ENCODE data around the gene TYK2. TPM values are rescaled to one million over a fixed set of nuclear protein-coding genes. Genes with fewer than 3 reads are reported as not detected.
A peak's percentile ranks its signal among the peaks of the same experiment; 100 is the strongest.
"Not testable (repeated sequence)": the region's sequence is repeated elsewhere in the genome, so short reads cannot be mapped to it uniquely, and the experiment has no call there.

Gene TYK2
- total RNA-seq, 1 donor from 2014 or later: 94.4 TPM

DNA sequence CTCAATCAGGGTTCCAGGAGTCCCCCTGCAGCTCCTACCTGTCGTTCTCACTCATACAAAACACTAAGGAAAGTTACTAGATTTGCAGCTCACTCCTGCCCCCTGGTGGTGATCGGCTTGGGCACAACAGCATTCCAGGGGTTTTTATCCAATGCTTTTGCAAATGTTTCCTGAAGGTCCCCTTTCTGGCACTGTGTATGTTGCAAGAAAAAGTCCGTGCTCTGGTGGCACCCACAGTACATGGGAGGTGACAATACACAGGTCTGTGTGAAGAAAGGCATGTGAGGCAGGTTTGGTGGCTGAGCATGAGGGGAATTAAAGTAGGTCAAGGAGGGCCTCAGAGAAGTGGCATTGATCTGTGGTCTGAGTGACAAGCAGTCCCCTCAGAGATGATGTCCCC, 8.6 kb upstream of the TYK2 start:
- Mint-ChIP-seq H3K27me3 (ENCODE audit: low read depth) (no peaks in the 10 kb centered on the region), H3K4me1 (ENCODE audit: low read depth) (no peaks in the 10 kb centered on the region), H3K36me3 (ENCODE audit: low read depth) (peaks cover 6% of the 10 kb centered on the region), H3K27ac (ENCODE audit: unreplicated experiment) (no peak overlapping the region), H3K4me3 (ENCODE audit: unreplicated experiment) (no peak overlapping the region), H3K9me3 (ENCODE audit: low read depth) (no peaks in the 10 kb centered on the region)
- DNase-seq (ENCODE audit: low spot score): no peak
- TF ChIP-seq, protein P1, sequence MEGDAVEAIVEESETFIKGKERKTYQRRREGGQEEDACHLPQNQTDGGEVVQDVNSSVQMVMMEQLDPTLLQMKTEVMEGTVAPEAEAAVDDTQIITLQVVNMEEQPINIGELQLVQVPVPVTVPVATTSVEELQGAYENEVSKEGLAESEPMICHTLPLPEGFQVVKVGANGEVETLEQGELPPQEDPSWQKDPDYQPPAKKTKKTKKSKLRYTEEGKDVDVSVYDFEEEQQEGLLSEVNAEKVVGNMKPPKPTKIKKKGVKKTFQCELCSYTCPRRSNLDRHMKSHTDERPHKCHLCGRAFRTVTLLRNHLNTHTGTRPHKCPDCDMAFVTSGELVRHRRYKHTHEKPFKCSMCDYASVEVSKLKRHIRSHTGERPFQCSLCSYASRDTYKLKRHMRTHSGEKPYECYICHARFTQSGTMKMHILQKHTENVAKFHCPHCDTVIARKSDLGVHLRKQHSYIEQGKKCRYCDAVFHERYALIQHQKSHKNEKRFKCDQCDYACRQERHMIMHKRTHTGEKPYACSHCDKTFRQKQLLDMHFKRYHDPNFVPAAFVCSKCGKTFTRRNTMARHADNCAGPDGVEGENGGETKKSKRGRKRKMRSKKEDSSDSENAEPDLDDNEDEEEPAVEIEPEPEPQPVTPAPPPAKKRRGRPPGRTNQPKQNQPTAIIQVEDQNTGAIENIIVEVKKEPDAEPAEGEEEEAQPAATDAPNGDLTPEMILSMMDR (IDR thresholded peaks at IDR 0.05): peak; percentile 95

DNA sequence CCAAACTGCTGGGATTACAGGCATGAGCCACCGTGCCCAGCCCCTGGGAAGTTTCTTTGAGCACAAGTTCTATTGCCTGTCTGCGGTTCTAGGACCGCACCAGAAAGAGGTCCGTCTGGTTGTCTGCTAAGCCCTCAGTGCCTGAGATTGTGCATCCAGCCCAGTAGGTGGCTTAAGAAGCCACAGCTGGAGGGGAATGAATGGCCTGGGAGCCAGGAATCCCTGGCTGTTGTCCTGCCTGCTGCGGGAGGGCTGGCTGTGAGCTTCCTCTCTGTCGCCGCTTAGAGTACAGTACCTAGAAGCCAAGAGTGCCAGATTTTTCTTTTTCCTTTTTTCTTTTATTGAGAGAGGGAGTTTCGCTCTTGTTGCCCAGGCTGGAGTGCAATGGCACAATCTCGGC, 4.2 kb upstream of the TYK2 start:
- Mint-ChIP-seq H3K27ac (ENCODE audit: unreplicated experiment) (no peak overlapping the region), H3K27me3 (ENCODE audit: low read depth) (no peaks in the 10 kb centered on the region), H3K4me3 (ENCODE audit: unreplicated experiment) (no peak overlapping the region), H3K36me3 (ENCODE audit: low read depth) (no peaks in the 10 kb centered on the region), H3K9me3 (ENCODE audit: low read depth) (no peaks in the 10 kb centered on the region), H3K4me1 (ENCODE audit: low read depth) (peaks cover 15% of the 10 kb centered on the region)
- no peak for DNase-seq (ENCODE audit: low spot score)
- TF ChIP-seq, protein P1 (IDR thresholded peaks at IDR 0.05): no peak

DNA sequence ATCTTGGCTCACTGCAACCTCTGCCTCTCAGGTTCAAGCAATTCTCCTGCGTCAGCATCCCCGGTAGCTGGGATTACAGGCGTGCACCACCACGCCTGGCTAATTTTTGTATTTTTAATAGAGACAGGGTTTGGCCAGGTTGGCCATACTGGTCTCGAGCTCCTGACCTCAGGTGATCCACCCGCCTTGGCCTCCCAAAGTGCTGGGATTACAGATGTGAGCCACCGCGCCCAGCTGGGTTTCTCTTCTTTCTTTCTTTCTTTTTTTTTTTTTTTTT, 2.8 kb upstream of the TYK2 start:
- H3K27me3 Mint-ChIP-seq (ENCODE audit: low read depth); H3K4me3 Mint-ChIP-seq (ENCODE audit: unreplicated experiment); H3K36me3 Mint-ChIP-seq (ENCODE audit: low read depth); H3K9me3 Mint-ChIP-seq (ENCODE audit: low read depth); H3K27ac Mint-ChIP-seq (ENCODE audit: unreplicated experiment); DNase-seq (ENCODE audit: low spot score): not testable (repeated sequence)
- peaks cover 17% of the 10 kb centered on the region for H3K4me1 Mint-ChIP-seq (ENCODE audit: low read depth)

DNA sequence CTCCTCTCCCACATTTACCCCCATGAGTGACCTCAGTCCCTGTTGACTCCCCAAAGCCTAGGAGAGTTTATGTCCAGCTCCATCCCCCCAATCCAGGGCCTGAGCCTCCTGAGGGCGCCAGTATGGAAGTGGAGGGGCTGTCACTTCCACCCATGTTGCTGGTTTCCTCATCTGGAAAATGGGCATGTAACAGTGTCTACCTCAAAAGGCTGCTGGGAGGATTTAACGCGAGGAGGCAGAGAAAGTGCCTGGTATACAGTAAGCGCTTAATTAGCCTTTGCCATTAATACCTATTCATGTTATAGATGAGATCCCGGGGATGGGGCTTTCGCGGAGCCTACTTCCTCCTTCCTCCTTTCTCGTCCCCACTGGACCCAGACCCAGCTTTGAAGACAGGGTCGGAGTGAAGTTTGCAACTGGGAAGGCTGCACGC, 476 bp downstream of the TYK2 start:
- Mint-ChIP-seq H3K4me3 (ENCODE audit: unreplicated experiment) (peak overlapping the region; percentile 92), H3K9me3 (ENCODE audit: low read depth) (no peaks in the 10 kb centered on the region), H3K4me1 (ENCODE audit: low read depth) (peaks cover 17% of the 10 kb centered on the region), H3K27me3 (ENCODE audit: low read depth) (no peaks in the 10 kb centered on the region), H3K36me3 (ENCODE audit: low read depth) (peaks cover 8% of the 10 kb centered on the region), H3K27ac (ENCODE audit: unreplicated experiment) (peak overlapping the region; percentile 92)
- TF ChIP-seq, protein P1 (IDR thresholded peaks at IDR 0.05): no peak
- DNase-seq (ENCODE audit: low spot score): no peak

DNA sequence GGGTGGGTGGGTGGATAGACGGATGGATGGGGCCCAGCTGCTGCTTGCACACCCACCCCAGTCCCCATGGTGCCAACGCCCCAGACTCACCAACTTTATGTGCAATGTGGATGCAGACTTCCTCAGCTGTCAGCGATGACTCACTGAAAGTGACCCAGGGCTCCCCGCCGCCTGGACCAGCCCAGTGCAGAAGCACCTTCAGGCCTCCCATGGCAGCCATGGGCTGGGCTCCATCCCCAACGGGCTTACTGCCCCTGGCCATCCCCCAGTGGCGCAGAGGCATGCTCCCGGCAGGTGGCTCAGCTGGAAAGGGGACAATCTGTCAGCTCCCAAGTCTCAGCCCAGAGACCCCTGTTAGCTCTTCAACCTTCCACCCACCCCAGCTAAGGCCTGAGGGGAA, 2.2 kb downstream of the TYK2 start:
- DNase-seq (ENCODE audit: low spot score): no peak
- TF ChIP-seq, protein P1 (IDR thresholded peaks at IDR 0.05): no peak
- no peak overlapping the region for H3K27ac Mint-ChIP-seq (ENCODE audit: unreplicated experiment)
- no peaks in the 10 kb centered on the region for H3K27me3 Mint-ChIP-seq (ENCODE audit: low read depth)
- peaks cover 14% of the 10 kb centered on the region for H3K36me3 Mint-ChIP-seq (ENCODE audit: low read depth)
- peaks cover 17% of the 10 kb centered on the region for H3K4me1 Mint-ChIP-seq (ENCODE audit: low read depth)
- no peaks in the 10 kb centered on the region for H3K9me3 Mint-ChIP-seq (ENCODE audit: low read depth)
- no peak overlapping the region for H3K4me3 Mint-ChIP-seq (ENCODE audit: unreplicated experiment)

DNA sequence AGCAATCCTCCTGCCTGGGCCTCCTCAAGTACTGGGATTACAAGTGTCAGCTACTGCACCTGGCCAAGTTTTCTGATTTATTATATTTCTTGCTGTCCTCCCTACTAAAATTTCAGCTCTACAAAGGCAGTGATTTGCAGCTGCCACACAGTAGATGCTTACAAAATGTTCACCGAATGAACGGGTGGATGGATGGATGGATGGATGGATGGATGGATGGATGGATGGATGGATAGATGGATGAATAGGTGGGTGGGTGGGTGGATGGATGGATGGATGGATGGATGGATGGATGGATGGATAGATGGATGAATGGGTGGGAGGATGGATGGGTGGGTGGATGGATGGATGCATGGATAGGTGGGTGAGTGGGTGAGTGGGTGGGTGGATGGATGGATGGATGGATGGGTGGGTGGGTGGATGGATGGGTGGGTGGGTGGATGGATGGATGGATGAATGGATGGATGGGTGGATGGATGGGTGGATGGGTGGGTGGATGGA, 3.2 kb downstream of the TYK2 start:
- H3K4me3 Mint-ChIP-seq (ENCODE audit: unreplicated experiment); H3K9me3 Mint-ChIP-seq (ENCODE audit: low read depth); H3K27me3 Mint-ChIP-seq (ENCODE audit: low read depth); H3K27ac Mint-ChIP-seq (ENCODE audit: unreplicated experiment); DNase-seq (ENCODE audit: low spot score): not testable (repeated sequence)
- H3K4me1 Mint-ChIP-seq (ENCODE audit: low read depth): peaks cover 17% of the 10 kb centered on the region
- peaks cover 14% of the 10 kb centered on the region for H3K36me3 Mint-ChIP-seq (ENCODE audit: low read depth)
